ENCODE data around the gene CWF19L1. TPM values are rescaled to one million over a fixed set of nuclear protein-coding genes. Genes with fewer than 3 reads are reported as not detected.

The CWF19L1 gene
- 10 to 100 TPM; 15.3 to 21.4 TPM for total RNA-seq

GRCh38 chr10:100267239-100268104 is at the start of gene CWF19L1:
Gene CWF19L1 (minus strand): TSS chr10:100267638. CDS start chr10:100267593, 45 bp downstream.
- peak; percentile 94 for DNase-seq
- intact Hi-C loops (cut with DNase I): no loop called here
- Histone ChIP-seq H3K9me3 (no peaks in the 10 kb centered on the region), H3K36me3 (no peaks in the 10 kb centered on the region), H3K9ac (ENCODE audit: low read depth in 2 of 2, low read length in 2 of 2) (peak within 1 kb of the TSS; percentile 87 to 98), H3K4me1 (peaks cover 9% of the 10 kb centered on the region), H3K27me3 (no peaks in the 10 kb centered on the region), H3K27ac (peak within 1 kb of the TSS; percentile 61), H3K4me3 (peak within 1 kb of the TSS; percentile 71)
- no peak for TF ChIP-seq CTCF (IDR thresholded peaks at IDR 0.05)

GRCh38 chr10:100315615-100316014 is 48.2 kb upstream of the CWF19L1 start:
- Histone ChIP-seq H3K27me3 (no peaks in the 10 kb centered on the region), H3K27ac (no peak overlapping the region), H3K4me1 (no peaks in the 10 kb centered on the region), H3K4me3 (no peak overlapping the region), H3K9me3 (no peaks in the 10 kb centered on the region), H3K36me3 (no peaks in the 10 kb centered on the region), H3K9ac (ENCODE audit: low read depth in 2 of 2, low read length in 2 of 2) (no peak overlapping the region)
- intact Hi-C loops (cut with DNase I): no loop called here
- no peak for DNase-seq
- no peak for TF ChIP-seq CTCF (IDR thresholded peaks at IDR 0.05)

GRCh38 chr10:100311298-100311697 is 43.9 kb upstream of the CWF19L1 start:
- no peaks in the 10 kb centered on the region for H3K36me3 ChIP-seq
- H3K4me3 ChIP-seq: no peak overlapping the region
- no peaks in the 10 kb centered on the region for H3K27me3 ChIP-seq
- no peak overlapping the region for H3K9ac ChIP-seq (ENCODE audit: low read depth in 2 of 2, low read length in 2 of 2)
- intact Hi-C loops (cut with DNase I): no loop called here
- H3K4me1 ChIP-seq: no peaks in the 10 kb centered on the region
- H3K9me3 ChIP-seq: no peaks in the 10 kb centered on the region
- no peak for DNase-seq
- H3K27ac ChIP-seq: no peak overlapping the region
- TF ChIP-seq CTCF (IDR thresholded peaks at IDR 0.05): no peak

- intact Hi-C loops (cut with DNase I): no loop called here
- Histone ChIP-seq H3K36me3 (no peaks in the 10 kb centered on the region), H3K9me3 (no peaks in the 10 kb centered on the region), H3K4me1 (no peaks in the 10 kb centered on the region), H3K27ac (no peak overlapping the region), H3K9ac (ENCODE audit: low read depth in 2 of 2, low read length in 2 of 2) (no peak overlapping the region), H3K4me3 (no peak overlapping the region), H3K27me3 (no peaks in the 10 kb centered on the region)
- DNase-seq: no peak
- TF ChIP-seq CTCF (IDR thresholded peaks at IDR 0.05): no peak
Observed at GRCh38 chr10:100307684-100308083, 40.2 kb upstream of the CWF19L1 start.

- H3K9me3 ChIP-seq: no peaks in the 10 kb centered on the region
- H3K27ac ChIP-seq: no peak overlapping the region
- intact Hi-C loops (cut with DNase I): no loop called here
- no peak overlapping the region for H3K4me3 ChIP-seq
- H3K36me3 ChIP-seq: no peaks in the 10 kb centered on the region
- TF ChIP-seq CTCF (IDR thresholded peaks at IDR 0.05): no peak
- no peak for DNase-seq
- H3K27me3 ChIP-seq: no peaks in the 10 kb centered on the region
- H3K4me1 ChIP-seq: no peaks in the 10 kb centered on the region
- H3K9ac ChIP-seq (ENCODE audit: low read depth in 2 of 2, low read length in 2 of 2): no peak overlapping the region
Observed at GRCh38 chr10:100306861-100307260, 39.4 kb upstream of the CWF19L1 start.

Measured in colonic mucosa (tissue), 4 donors.